HG02588 (cell line): ENCODE data around the gene POLR2E.
A peak's percentile ranks its signal among the peaks of the same experiment; 100 is the strongest.

Source experiments
- ATAC-seq: cut with Tn5 transposase; IDR thresholded peaks from one replicate; pipeline ENCODE4 v1.9.1; 2021; ENCODE audit warnings: mild to moderate bottlenecking, moderate library complexity; ENCODE audit not compliant: unreplicated experiment

POLR2E gene

GRCh38 chr19:1051791-1052190 lies 43.4 kb downstream of the POLR2E start:
- no peak for ATAC-seq

GRCh38 chr19:1050989-1051788 lies 44.0 kb downstream of the POLR2E start:
- ATAC-seq = no peak

GRCh38 chr19:1049800-1050199 lies 45.4 kb downstream of the POLR2E start:
- no peak for ATAC-seq

GRCh38 chr19:1049106-1049505 lies 46.1 kb downstream of the POLR2E start:
- ATAC-seq = no peak

GRCh38 chr19:1047696-1048147 lies 47.5 kb downstream of the POLR2E start:
- no peak for ATAC-seq

GRCh38 chr19:1046836-1047695 lies 48.1 kb downstream of the POLR2E start:
- ATAC-seq = no peak

- ATAC-seq = no peak
Observed at GRCh38 chr19:1046117-1046626, 49.0 kb downstream of the POLR2E start.

GRCh38 chr19:1045247-1045603 lies 50.0 kb downstream of the POLR2E start:
- no peak for ATAC-seq

GRCh38 chr19:1042689-1043511 lies 52.3 kb downstream of the POLR2E start:
- no peak for ATAC-seq

- no peak for ATAC-seq
Observed at GRCh38 chr19:1041835-1042685, 53.1 kb downstream of the POLR2E start.

GRCh38 chr19:1041272-1041834 lies 53.8 kb downstream of the POLR2E start:
- no peak for ATAC-seq

GRCh38 chr19:1040476-1041271 lies 54.5 kb downstream of the POLR2E start:
- peak; percentile 34 for ATAC-seq

GRCh38 chr19:1039646-1040475 lies 55.3 kb downstream of the POLR2E start, which contains the start of gene ABCA7:
Gene ABCA7 (plus strand): TSS chr19:1040107. CDS start chr19:1041362, 1,255 bp downstream.
- peak; percentile 72 for ATAC-seq

- no peak for ATAC-seq
Observed at GRCh38 chr19:1038978-1039645, 56.1 kb downstream of the POLR2E start.

- ATAC-seq = no peak
Observed at GRCh38 chr19:1037621-1038064, 57.5 kb downstream of the POLR2E start.
